Measurements from ENCODE around the gene LINC00237.

- no peak for TF ChIP-seq CBX2 (IDR thresholded peaks at IDR 0.05; ENCODE audit: borderline replicate concordance, low read depth)
- no peak for TF ChIP-seq RAD21 (conservative IDR thresholded peaks at IDR 0.05 in 1 of 2, IDR thresholded peaks at IDR 0.05 in 1 of 2)
Measured at GRCh38 chr20:21090111-21090618, 16.0 kb downstream of the LINC00237 start.

All from A549 (cell line).